HepG2 (cell line): ENCODE measurements around the gene SEMA4A. TPM values are rescaled to one million over a fixed set of nuclear protein-coding genes. Genes with fewer than 3 reads are reported as not detected.

Experiments
- AHR ChIP-seq: IDR thresholded peaks from 2 replicates; pipeline ENCODE4 v1.6.1; 2018; ENCODE audit warnings: missing genetic modification reagents, missing compliant biosample characterization
- DBP ChIP-seq: sonication (generic); formaldehyde crosslinking; IDR thresholded peaks from 2 replicates; pipeline ENCODE4 v1.4.0; 2020; ENCODE audit warnings: missing genetic modification reagents; ENCODE audit errors: not compliant biosample characterization
- ELF3 ChIP-seq: IDR thresholded peaks from 2 replicates; pipeline ENCODE4 v1.6.1; 2016; ENCODE audit warnings: missing genetic modification reagents, missing compliant biosample characterization
- KDM5B ChIP-seq: sonication (generic); formaldehyde crosslinking; IDR thresholded peaks from 2 replicates; pipeline ENCODE4 v1.4.0; 2020; ENCODE audit warnings: missing genetic modification reagents, mild to moderate bottlenecking, borderline replicate concordance
- KDM6A ChIP-seq: IDR thresholded peaks from 2 replicates; pipeline ENCODE4 v1.6.1; 2016; ENCODE audit warnings: low read depth
- MED1 ChIP-seq: sonication (generic); formaldehyde crosslinking; IDR thresholded peaks from 2 replicates; pipeline ENCODE4 v1.4.0; 2020; ENCODE audit warnings: missing genetic modification reagents
- MEF2D ChIP-seq: sonication (generic); formaldehyde crosslinking; IDR thresholded peaks from 2 replicates; pipeline ENCODE4 v1.5.1; 2020; ENCODE audit warnings: mild to moderate bottlenecking, missing genetic modification reagents
- MLX ChIP-seq: IDR thresholded peaks from 2 replicates; pipeline ENCODE4 v1.6.1; 2016
- NFYC ChIP-seq: IDR thresholded peaks from 2 replicates; pipeline ENCODE4 v1.6.1; 2016; ENCODE audit warnings: missing genetic modification reagents, missing compliant biosample characterization
- PCBP1 ChIP-seq: fragments of 200-400 bp; formaldehyde crosslinking; IDR thresholded peaks from 2 replicates; pipeline ENCODE4 v1.6.1; 2017; ENCODE audit warnings: mild to moderate bottlenecking, low read depth, low read length, borderline replicate concordance
- RELA ChIP-seq: sonication (generic); formaldehyde crosslinking; IDR thresholded peaks from 2 replicates; pipeline ENCODE4 v1.4.0; 2020; ENCODE audit warnings: missing genetic modification reagents
- REPIN1 ChIP-seq: sonication (generic); formaldehyde crosslinking; IDR thresholded peaks from 2 replicates; pipeline ENCODE4 v1.8.0; 2022; ENCODE audit warnings: missing genetic modification reagents, low read depth, mild to moderate bottlenecking, borderline replicate concordance
- SSRP1 ChIP-seq: IDR thresholded peaks from 2 replicates; pipeline ENCODE4 v1.6.1; 2016; ENCODE audit warnings: control low read depth
- TBP ChIP-seq: sonication (generic); formaldehyde crosslinking; IDR thresholded peaks from 2 replicates; pipeline ENCODE4 v1.5.0; 2020; ENCODE audit warnings: missing genetic modification reagents
- TSC22D2 ChIP-seq: sonication (generic); formaldehyde crosslinking; IDR thresholded peaks from 2 replicates; pipeline ENCODE4 v1.5.1; 2020; ENCODE audit warnings: missing genetic modification reagents, mild to moderate bottlenecking, borderline replicate concordance
- ZBTB7A ChIP-seq: sonication (generic); formaldehyde crosslinking; IDR thresholded peaks from 2 replicates; pipeline ENCODE4 v1.8.0; 2022; ENCODE audit warnings: mild to moderate bottlenecking, missing genetic modification reagents
- ZFP36L2 ChIP-seq: sonication (generic); formaldehyde crosslinking; IDR thresholded peaks from 2 replicates; pipeline ENCODE4 v1.4.0; 2020; ENCODE audit warnings: missing genetic modification reagents
- ZNF121 ChIP-seq: sonication (generic); formaldehyde crosslinking; IDR thresholded peaks from 2 replicates; pipeline ENCODE4 v1.5.0; 2020; ENCODE audit warnings: mild to moderate bottlenecking, missing genetic modification reagents
- ZNF124 ChIP-seq: sonication (generic); formaldehyde crosslinking; IDR thresholded peaks from 2 replicates; pipeline ENCODE4 v1.4.0; 2020; ENCODE audit warnings: missing genetic modification reagents
- ZNF24 ChIP-seq: fragments of 450-650 bp; IDR thresholded peaks from 2 replicates; pipeline ENCODE4 v1.6.1; 2017; ENCODE audit warnings: antibody characterized with exemption, mild to moderate bottlenecking
- ZNF570 ChIP-seq: sonication (generic); formaldehyde crosslinking; IDR thresholded peaks from 2 replicates; pipeline ENCODE4 v1.4.0; 2020; ENCODE audit warnings: mild to moderate bottlenecking, missing genetic modification reagents, borderline replicate concordance
- ZNF615 ChIP-seq: sonication (generic); formaldehyde crosslinking; IDR thresholded peaks from 2 replicates; pipeline ENCODE4 v1.5.0; 2020; ENCODE audit warnings: mild to moderate bottlenecking, missing genetic modification reagents, borderline replicate concordance
- ZNF720 ChIP-seq: sonication (generic); formaldehyde crosslinking; IDR thresholded peaks from 2 replicates; pipeline ENCODE4 v1.4.0; 2020; ENCODE audit warnings: missing genetic modification reagents
- ZNF737 ChIP-seq: sonication (generic); formaldehyde crosslinking; IDR thresholded peaks from 2 replicates; pipeline ENCODE4 v1.5.0; 2020; ENCODE audit warnings: missing genetic modification reagents, mild to moderate bottlenecking, borderline replicate concordance
- ZNF83 ChIP-seq: sonication (generic); formaldehyde crosslinking; IDR thresholded peaks from 2 replicates; pipeline ENCODE4 v1.4.0; 2020; ENCODE audit warnings: missing genetic modification reagents, mild to moderate bottlenecking, borderline replicate concordance
- polyA plus RNA-seq, 8 experiments: library from polyadenylated mRNA; depleted of rRNA in 3 of 8; stranded (reverse) in 7 of 8; unstranded in 1 of 8; fragments of >200 nt; fragmentation: Illumina TruSeq in 4 of 8; extraction: Trizol in 4 of 8; gene quantifications; 2 replicates each; pipeline versions ENCODE4 v1.2.1 to v1.2.3, GENCODE V29; 2011 to 2016; ENCODE audit warnings: low read depth in 4 of 8, missing spikeins in 1 of 8, mixed read lengths in 1 of 8; ENCODE audit not compliant: insufficient read depth in 1 of 8
- total RNA-seq, 5 experiments: library from RNA; depleted of rRNA; stranded (reverse); fragments of >200 nt; fragmentation: Illumina TruSeq; extraction: Trizol; gene quantifications; 2 replicates each; pipeline ENCODE4 v1.2.3, GENCODE V29; 2016; ENCODE audit warnings: low read depth in 1 of 5
- TF ChIP-seq, protein P1 (sequence below): sonication (generic); formaldehyde crosslinking; IDR thresholded peaks from 2 replicates; pipeline ENCODE4 v1.5.0; 2020; ENCODE audit warnings: mild to moderate bottlenecking, missing genetic modification reagents, borderline replicate concordance
- TF ChIP-seq, protein P2 (sequence below): sonication (generic); formaldehyde crosslinking; IDR thresholded peaks from 2 replicates; pipeline ENCODE4 v1.5.0; 2020; ENCODE audit warnings: missing genetic modification reagents, mild to moderate bottlenecking, borderline replicate concordance

Gene SEMA4A
- total and polyA plus RNA-seq, 2 of the 13 experiments (the other 11 are each of a cell fraction or from before 2014, with no cell fraction given) = 0.09 to 0.20 TPM

GRCh38 chr1:156129687-156130577 lies 23.5 kb upstream of the SEMA4A start (continued):
- TF ChIP-seq, protein P1, sequence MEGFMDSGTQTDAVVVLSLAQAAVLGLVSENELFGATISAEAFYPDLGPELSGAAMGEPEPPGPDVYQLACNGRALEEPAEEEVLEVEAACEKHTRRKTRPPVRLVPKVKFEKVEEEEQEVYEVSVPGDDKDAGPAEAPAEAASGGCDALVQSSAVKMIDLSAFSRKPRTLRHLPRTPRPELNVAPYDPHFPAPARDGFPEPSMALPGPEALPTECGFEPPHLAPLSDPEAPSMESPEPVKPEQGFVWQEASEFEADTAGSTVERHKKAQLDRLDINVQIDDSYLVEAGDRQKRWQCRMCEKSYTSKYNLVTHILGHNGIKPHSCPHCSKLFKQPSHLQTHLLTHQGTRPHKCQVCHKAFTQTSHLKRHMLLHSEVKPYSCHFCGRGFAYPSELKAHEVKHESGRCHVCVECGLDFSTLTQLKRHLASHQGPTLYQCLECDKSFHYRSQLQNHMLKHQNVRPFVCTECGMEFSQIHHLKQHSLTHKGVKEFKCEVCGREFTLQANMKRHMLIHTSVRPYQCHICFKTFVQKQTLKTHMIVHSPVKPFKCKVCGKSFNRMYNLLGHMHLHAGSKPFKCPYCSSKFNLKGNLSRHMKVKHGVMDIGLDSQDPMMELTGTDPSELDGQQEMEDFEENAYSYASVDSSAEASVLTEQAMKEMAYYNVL = peak; percentile 99
- TF ChIP-seq ZNF737 (no peak), PCBP1 (no peak), MLX (CRISPR knock-in tag) (peak; percentile 87), SSRP1 (no peak), ZNF570 (CRISPR knock-in tag) (no peak), TSC22D2 (CRISPR knock-in tag) (0 out of 2 replicates have a peak, but pooled peaks have one; percentile 2), AHR (CRISPR knock-in tag) (peak; percentile 52; the same call in 1 of the 2 replicates), KDM5B (CRISPR knock-in tag) (peak; percentile 62; the same call in 1 of the 2 replicates), ZNF24 (no peak), ZNF121 (CRISPR knock-in tag) (no peak), ZNF615 (CRISPR knock-in tag) (no peak), ZNF83 (no peak), RELA (no peak), ELF3 (CRISPR knock-in tag) (peak; percentile 93), MEF2D (CRISPR knock-in tag) (peak; percentile 94), TBP (CRISPR knock-in tag) (no peak), ZNF124 (CRISPR knock-in tag) (peak; percentile 86; the same call in 1 of the 2 replicates), KDM6A (peak; percentile 20; the same call in 1 of the 2 replicates), NFYC (CRISPR knock-in tag) (no peak), ZNF720 (CRISPR knock-in tag) (no peak), DBP (CRISPR knock-in tag) (no peak), ZBTB7A (CRISPR knock-in tag) (peak; percentile 97), ZFP36L2 (no peak), REPIN1 (CRISPR knock-in tag) (peak; percentile 55; the same call in 1 of the 2 replicates), MED1 (CRISPR knock-in tag) (peak; percentile 85)
- TF ChIP-seq, protein P2, sequence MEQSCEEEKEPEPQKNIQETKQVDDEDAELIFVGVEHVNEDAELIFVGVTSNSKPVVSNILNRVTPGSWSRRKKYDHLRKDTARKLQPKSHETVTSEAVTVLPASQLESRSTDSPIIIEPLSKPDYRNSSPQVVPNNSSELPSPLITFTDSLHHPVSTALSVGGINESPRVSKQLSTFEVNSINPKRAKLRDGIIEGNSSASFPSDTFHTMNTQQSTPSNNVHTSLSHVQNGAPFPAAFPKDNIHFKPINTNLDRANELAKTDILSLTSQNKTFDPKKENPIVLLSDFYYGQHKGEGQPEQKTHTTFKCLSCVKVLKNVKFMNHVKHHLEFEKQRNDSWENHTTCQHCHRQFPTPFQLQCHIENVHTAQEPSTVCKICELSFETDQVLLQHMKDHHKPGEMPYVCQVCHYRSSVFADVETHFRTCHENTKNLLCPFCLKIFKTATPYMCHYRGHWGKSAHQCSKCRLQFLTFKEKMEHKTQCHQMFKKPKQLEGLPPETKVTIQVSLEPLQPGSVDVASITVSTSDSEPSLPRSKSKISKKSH (CRISPR knock-in tag) = no peak
